HG02852 (cell line): ENCODE results near the gene CARM1.

Source experiments
- ATAC-seq: cut with Tn5 transposase; IDR thresholded peaks from one replicate; pipeline ENCODE4 v1.9.1; 2021; ENCODE audit warnings: mild to moderate bottlenecking, moderate library complexity; ENCODE audit not compliant: unreplicated experiment

Gene CARM1

DNA sequence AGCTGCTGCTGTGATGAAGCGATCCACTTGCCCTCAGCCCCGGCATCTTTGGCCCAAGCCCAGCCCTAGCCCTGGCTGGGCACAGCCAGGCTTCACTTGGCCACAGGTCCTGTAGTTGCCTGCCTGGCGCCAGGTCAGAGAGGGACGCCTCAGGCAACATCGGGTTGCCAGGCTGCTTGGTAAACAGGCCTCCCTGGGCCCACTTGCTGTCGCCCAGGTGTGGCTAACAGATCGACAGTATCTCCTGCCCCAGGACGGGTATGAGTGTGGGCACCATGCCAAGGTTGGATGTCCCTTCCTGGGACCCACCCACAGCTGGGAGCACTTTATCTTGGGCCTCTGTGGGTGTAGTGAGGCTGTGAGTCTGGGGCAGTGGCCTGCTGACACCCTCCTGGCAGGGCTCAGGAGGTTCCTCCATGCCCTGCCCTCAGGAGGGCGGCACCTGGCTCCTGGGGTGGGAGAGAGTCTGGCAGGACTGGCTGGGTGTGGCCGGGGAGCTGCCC lies 27.8 kb downstream of the CARM1 start:
- ATAC-seq, result no peak

GRCh38 chr19:10907925-10908324 lies 36.6 kb downstream of the CARM1 start:
- no peak for ATAC-seq

GRCh38 chr19:10908380-10908960 lies 37.1 kb downstream of the CARM1 start:
- no peak for ATAC-seq

- no peak for ATAC-seq
These were observed 40.4 kb downstream of the CARM1 start for GRCh38 chr19:10911579-10912363.

DNA sequence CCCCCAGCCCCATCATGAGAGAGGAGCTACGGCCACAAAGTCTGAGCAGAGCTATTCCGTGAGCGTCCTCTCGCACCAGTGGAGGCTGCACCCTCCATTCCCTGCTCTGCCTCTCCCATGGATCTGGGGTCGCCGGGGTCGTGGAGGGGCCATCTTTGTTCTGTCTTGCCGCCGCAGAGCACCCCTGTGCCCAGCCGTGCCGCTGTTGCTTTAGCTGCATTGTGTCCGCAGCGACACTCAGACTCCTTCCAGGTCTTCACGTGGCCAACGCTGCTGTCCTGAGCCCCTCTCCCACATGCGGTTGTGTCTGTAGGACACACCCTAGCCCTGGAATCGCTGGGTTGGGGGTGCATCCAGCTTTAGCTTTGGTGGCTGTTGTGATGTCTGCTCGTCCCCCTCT lies 41.3 kb downstream of the CARM1 start:
- ATAC-seq, result no peak

DNA sequence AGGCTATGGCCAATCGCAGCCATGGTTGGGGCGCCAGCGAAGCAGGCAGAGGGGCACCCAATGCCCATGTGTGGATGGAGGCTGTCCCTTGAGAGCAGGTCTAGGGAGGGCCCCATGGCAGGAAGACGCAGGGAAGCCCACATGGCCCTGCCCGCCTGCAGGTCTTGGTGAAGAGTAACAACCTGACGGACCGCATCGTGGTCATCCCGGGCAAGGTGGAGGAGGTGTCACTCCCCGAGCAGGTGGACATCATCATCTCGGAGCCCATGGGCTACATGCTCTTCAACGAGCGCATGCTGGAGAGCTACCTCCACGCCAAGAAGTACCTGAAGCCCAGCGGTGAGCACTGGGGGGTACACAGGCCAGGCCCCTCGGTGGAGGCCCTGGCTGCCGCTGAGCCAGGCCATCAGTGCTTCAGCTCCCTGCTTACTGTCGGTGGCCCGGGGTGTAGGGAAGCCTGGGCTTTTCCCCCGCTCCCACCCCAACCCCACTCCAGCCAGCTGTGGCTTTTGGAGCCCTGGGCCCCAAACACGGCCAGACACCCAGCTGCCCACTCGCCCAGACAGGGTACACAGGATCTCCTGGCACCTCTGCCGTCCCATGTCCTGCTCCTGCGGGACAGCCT lies 42.5 kb downstream of the CARM1 start:
- ATAC-seq, result no peak

DNA sequence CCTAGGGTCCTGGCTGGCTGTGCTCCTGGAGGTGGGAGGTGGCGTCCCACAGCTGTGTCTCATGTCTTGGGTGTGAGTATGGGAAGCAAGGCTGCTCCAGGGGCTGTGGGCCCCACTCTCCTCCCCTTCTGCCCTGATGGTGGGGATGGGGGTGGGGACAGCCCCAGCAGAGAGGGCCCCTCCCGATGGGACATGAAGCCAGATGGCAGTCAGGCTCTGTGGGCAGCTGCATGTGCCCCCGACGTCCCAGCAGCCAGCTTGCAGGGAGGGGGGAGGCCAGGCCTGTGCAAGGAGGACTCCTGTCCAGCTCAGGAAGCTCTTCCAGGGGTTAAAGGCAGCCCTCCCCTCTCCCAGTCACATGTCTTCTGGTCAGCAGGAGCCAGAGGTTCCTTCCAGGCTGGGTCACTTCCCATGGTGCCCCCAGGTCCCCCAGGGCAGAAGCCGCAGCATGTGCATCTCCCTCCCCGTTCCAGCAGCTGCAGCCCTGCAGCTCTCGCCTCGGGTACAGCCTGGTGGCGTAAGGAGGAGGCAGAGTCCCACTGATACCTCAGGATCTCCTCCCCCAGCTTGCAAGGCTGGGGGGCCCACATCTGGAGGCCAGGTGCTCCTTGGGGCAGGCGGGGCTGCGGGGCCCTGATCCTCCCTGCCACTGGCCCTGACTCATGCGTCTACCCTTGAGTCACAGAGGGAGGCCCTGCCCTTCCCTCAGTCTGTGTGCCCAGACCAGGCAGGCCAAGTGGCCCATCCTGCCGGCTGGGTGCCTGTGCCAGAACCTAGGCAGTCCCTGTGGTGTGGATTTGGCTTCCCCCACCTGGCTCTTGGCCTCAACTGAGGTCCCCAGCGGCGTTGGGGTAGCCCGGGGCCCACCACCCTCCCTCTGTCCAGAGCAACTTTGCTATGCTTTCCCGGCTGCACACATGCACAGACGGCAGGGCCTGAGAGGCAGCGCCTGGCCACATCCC lies 44.1 kb downstream of the CARM1 start:
- ATAC-seq, result no peak

DNA sequence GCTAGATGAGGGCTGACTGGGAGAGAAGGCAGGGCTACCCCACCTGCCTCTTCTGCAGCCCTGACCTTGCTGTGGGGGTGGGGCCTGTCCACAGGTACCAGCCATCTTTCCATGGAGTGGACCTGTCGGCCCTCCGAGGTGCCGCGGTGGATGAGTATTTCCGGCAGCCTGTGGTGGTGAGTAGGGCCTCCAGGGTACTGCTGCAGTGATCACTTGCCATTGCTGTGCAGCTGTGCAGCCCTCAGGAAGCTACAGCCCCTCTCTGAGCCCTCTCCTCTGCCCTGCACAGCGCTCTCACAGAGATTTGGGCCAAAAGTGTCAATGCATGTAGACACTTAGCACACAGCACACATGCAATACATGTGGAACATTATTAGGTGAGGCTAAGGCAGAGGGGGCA lies 45.2 kb downstream of the CARM1 start:
- ATAC-seq, result no peak

DNA sequence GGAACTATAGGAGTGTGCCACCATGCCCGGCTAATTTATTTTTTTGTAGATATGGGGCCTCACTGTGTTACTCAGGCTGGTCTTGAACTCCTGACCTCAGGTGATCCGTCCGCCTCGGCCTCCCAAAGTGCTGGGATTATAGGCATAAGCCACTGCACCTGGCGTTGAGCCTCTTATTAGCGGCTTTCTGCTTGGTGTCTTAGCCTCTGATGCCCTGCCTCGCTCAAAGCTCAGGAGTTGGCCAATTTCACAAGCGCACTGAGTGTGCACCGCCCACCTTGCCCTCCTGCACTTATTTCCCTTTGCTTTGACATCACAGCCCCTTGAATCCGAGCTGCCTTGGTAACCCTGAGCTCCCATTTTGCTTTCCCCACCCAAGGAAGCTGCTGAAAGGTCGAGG lies 47.0 kb downstream of the CARM1 start:
- no peak for ATAC-seq

DNA sequence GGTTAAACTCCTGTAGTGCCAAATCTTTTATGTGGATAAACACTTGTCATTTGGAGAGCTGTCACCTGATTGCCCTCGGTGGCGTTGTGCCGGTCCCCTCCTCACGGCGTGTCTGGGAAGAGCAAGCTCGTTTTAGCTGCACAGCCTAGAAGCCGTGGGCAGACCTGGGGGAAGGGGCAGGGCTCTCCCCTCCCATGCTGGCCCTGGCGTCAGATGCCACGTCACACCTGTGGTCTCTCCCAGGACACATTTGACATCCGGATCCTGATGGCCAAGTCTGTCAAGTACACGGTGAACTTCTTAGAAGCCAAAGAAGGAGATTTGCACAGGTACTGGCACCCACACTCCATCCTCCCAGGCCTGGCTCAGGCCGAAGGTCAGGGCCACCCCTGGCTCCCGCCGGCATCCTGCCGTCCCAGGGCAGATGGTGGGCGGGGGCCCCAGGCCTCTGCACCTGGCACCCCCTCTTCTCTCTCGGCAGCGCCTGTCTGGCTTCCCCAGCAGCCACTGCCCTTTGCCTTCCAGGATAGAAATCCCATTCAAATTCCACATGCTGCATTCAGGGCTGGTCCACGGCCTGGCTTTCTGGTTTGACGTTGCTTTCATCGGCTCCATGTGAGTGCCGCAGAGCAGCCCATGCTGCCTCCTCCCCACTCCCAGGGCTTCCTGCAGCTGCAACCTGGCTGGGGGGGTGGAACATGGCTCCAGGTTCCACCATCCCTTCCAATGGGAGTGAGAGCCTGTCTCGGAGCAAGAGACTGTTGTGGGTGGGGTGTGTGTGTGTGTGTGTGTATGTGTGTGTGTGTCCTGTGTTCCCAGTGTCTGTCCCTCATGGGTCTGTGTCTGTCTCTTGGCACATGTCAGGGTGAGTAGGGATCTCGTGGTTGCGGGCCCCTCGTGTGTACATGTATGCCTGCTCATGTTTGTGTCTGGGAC lies 48.3 kb downstream of the CARM1 start:
- no peak for ATAC-seq

DNA sequence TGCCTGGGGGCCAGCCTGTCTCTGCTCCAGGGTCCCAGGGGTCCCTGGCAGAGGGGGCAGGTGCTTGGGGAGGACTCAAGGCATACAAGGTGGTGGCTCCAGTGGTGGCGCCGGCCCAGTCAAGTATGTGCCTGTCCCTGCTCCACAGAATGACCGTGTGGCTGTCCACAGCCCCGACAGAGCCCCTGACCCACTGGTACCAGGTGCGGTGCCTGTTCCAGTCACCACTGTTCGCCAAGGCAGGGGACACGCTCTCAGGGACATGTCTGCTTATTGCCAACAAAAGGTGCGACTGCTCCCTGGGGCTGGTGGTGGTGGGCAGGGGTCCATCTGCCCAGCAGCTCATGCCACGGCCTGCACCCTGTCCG lies 48.9 kb downstream of the CARM1 start:
- ATAC-seq, result no peak

- no peak for ATAC-seq
These were observed 49.4 kb downstream of the CARM1 start for GRCh38 chr19:10920781-10921180.

GRCh38 chr19:10921199-10921909 lies 50.0 kb downstream of the CARM1 start:
- no peak for ATAC-seq

DNA sequence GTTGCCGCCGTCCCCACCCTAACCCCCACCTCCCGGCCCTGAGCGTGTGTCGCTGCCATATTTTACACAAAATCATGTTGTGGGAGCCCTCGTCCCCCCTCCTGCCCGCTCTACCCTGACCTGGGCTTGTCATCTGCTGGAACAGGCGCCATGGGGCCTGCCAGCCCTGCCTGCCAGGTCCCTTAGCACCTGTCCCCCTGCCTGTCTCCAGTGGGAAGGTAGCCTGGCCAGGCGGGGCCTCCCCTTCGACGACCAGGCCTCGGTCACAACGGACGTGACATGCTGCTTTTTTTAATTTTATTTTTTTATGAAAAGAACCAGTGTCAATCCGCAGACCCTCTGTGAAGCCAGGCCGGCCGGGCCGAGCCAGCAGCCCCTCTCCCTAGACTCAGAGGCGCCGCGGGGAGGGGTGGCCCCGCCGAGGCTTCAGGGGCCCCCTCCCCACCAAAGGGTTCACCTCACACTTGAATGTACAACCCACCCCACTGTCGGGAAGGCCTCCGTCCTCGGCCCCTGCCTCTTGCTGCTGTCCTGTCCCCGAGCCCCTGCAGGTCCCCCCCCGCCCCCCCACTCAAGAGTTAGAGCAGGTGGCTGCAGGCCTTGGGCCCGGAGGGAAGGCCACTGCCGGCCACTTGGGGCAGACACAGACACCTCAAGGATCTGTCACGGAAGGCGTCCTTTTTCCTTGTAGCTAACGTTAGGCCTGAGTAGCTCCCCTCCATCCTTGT lies 50.7 kb downstream of the CARM1 start:
- no peak for ATAC-seq

GRCh38 chr19:10922638-10923014 lies 51.3 kb downstream of the CARM1 start:
- no peak for ATAC-seq

GRCh38 chr19:10923260-10924112 lies 52.1 kb downstream of the CARM1 start:
- no peak for ATAC-seq

GRCh38 chr19:10924597-10924996 lies 53.2 kb downstream of the CARM1 start:
- no peak for ATAC-seq
